Vagina (tissue), 2 donors: Measurements from ENCODE around the gene NAV2.

Experiments used
- POLR2AphosphoS5 ChIP-seq, 2 donors: sonication (generic); formaldehyde crosslinking; IDR thresholded peaks; one replicate each; pipeline ENCODE4 v1.9.0; 2017; ENCODE audit warnings: antibody characterized with exemption in 2 of 2, mild to moderate bottlenecking in 2 of 2, low read depth in 1 of 2; ENCODE audit not compliant: insufficient read depth in 1 of 2
- TF ChIP-seq, protein P1 (sequence below), 3 experiments: fragments of 450-650 bp in 2 of 3; fragments of 200-600 bp in 1 of 3; sonication (generic) in 1 of 3; IDR thresholded peaks; one replicate each; pipeline ENCODE4 v1.5.1; 2017 to 2019; ENCODE audit warnings: antibody characterized with exemption in 3 of 3, mild to moderate bottlenecking in 2 of 3, moderate library complexity in 2 of 3

DNA sequence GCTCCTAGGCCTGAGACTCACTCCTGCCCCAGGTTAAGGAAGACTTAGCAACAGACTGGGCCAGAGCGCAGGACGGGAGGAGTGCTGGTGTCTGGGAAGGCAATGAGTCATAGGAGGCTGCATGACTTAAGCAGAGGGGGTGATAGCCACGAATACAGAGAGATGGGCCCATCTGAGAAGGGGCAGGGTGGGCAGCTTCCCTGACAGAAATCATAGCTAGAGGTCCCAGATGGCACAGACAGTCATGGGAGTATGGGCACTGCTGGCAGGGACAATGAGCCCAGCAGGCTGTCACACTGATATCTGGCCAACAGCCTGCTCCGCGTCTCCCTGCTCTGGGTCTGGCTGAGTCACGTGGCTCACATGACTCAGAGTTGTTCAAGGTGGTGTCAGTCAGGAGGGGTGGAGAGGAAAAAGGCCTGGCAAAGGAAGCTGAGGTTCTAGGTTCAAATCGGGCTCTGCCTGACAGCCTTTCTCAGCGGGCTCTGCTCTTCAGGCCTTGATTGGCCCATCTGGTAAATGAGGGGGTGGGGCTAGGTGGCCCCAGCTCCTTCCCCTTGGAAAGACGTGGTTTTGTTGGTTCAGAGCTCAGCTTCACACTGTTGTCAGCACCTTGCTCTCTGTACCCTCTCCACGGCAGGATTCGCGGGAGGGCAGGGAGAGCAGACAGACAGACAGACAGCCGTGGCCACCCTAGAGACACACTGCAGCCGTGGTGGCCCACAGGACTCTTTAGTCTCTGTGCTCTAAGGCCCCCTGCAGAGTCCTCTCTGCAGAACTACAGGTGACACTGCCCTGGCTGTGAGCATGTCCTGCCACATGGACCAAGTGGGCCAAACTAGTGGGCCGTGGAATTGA, 399.9 kb downstream of the NAV2 start:
- TF ChIP-seq, protein P1, sequence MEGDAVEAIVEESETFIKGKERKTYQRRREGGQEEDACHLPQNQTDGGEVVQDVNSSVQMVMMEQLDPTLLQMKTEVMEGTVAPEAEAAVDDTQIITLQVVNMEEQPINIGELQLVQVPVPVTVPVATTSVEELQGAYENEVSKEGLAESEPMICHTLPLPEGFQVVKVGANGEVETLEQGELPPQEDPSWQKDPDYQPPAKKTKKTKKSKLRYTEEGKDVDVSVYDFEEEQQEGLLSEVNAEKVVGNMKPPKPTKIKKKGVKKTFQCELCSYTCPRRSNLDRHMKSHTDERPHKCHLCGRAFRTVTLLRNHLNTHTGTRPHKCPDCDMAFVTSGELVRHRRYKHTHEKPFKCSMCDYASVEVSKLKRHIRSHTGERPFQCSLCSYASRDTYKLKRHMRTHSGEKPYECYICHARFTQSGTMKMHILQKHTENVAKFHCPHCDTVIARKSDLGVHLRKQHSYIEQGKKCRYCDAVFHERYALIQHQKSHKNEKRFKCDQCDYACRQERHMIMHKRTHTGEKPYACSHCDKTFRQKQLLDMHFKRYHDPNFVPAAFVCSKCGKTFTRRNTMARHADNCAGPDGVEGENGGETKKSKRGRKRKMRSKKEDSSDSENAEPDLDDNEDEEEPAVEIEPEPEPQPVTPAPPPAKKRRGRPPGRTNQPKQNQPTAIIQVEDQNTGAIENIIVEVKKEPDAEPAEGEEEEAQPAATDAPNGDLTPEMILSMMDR (IDR thresholded peaks at IDR 0.05) = no peak
- peak; percentile 80 to 93 for TF ChIP-seq POLR2AphosphoS5 (IDR thresholded peaks at IDR 0.05; ENCODE audit: insufficient read depth in 1 of 2, low read depth in 1 of 2)
